ENCODE results near the gene ST6GALNAC4. TPM values are rescaled to one million over a fixed set of nuclear protein-coding genes. Genes with fewer than 3 reads are reported as not detected.

Gene ST6GALNAC4
- total RNA-seq, 2 experiments from 2014 or later = 118 to 180 TPM

DNA sequence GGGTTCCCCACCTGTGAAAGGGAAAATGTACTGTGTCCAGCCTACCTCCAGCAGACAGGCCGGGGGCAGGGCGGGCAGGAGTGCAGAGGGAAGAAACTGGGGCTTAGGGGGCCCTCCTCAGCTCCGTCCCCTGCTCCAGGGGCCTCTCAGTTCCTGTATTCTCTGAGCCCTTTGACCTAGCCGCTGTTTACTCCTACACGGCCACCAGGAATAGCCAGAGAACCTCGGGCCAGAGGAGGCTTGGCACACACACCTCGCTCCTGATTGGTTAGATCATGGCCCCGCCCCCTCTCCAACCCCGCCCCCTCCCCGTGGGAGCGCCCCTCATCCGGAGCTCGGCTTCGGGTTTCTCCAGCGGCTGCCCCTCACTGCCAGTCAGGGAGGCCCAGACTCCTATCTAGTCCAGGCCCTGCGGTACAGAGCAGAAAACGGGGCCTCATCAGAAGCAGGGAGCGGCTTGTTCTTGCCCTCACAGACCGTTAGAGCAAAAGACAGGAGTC, 19.6 kb downstream of the ST6GALNAC4 start:
- intact Hi-C loops (cut with micrococcal nuclease; ENCODE audit: unreplicated experiment) = no loop called here
- TF ChIP-seq EZH2phosphoT487 (IDR thresholded peaks at IDR 0.05; ENCODE audit: borderline replicate concordance, low read depth, low read length) = no peak
- TF ChIP-seq, protein P1, sequence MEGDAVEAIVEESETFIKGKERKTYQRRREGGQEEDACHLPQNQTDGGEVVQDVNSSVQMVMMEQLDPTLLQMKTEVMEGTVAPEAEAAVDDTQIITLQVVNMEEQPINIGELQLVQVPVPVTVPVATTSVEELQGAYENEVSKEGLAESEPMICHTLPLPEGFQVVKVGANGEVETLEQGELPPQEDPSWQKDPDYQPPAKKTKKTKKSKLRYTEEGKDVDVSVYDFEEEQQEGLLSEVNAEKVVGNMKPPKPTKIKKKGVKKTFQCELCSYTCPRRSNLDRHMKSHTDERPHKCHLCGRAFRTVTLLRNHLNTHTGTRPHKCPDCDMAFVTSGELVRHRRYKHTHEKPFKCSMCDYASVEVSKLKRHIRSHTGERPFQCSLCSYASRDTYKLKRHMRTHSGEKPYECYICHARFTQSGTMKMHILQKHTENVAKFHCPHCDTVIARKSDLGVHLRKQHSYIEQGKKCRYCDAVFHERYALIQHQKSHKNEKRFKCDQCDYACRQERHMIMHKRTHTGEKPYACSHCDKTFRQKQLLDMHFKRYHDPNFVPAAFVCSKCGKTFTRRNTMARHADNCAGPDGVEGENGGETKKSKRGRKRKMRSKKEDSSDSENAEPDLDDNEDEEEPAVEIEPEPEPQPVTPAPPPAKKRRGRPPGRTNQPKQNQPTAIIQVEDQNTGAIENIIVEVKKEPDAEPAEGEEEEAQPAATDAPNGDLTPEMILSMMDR (conservative IDR thresholded peaks at IDR 0.05; ENCODE audit: low read length) = no peak
- Histone ChIP-seq H3K36me3 (ENCODE audit: insufficient read depth, low read length) (peaks cover 49% of the 10 kb centered on the region), H3K27ac (ENCODE audit: low read depth, low read length, poor library complexity, severe bottlenecking) (no peak overlapping the region), H3K4me1 (ENCODE audit: insufficient read depth, low read length, poor library complexity, severe bottlenecking) (peaks cover 46% of the 10 kb centered on the region), H3K9me3 (ENCODE audit: low read length) (0 out of 2 replicates have a peak, but pooled peaks cover 19% of the 10 kb centered on the region), H2AFZ (ENCODE audit: low read length) (no peak overlapping the region), H3K4me3 (ENCODE audit: low read depth, low read length, poor library complexity, severe bottlenecking) (peak overlapping the region; percentile 26), H3K79me2 (ENCODE audit: insufficient read depth, low read depth, low read length) (no peaks in the 10 kb centered on the region), H3K4me2 (ENCODE audit: low read length) (peak overlapping the region; percentile 59), H3K9me2 (ENCODE audit: insufficient read depth, low read length) (no peaks in the 10 kb centered on the region), H4K20me1 (ENCODE audit: insufficient read depth, low read length) (0 out of 2 replicates have a peak, but pooled peaks cover 3% of the 10 kb centered on the region)
- BruUV-seq (replicated peaks) = no TSS peak
- CTCF ChIA-PET (ENCODE audit: unreplicated experiment) = interaction anchor here (0.5 to 0.6 kb wide), 4 partner anchors 13 to 20 kb away, joined by 3 to 9 read pairs (median 4); no protein-coding TSS in a partner anchor
- DNase-seq (ENCODE audit: low spot score) = peak; percentile 72
- POLR2A ChIA-PET = interaction anchor here (0.6 kb wide), 1 partner anchor 15 kb away, joined by 3 read pairs; no protein-coding TSS in a partner anchor

DNA sequence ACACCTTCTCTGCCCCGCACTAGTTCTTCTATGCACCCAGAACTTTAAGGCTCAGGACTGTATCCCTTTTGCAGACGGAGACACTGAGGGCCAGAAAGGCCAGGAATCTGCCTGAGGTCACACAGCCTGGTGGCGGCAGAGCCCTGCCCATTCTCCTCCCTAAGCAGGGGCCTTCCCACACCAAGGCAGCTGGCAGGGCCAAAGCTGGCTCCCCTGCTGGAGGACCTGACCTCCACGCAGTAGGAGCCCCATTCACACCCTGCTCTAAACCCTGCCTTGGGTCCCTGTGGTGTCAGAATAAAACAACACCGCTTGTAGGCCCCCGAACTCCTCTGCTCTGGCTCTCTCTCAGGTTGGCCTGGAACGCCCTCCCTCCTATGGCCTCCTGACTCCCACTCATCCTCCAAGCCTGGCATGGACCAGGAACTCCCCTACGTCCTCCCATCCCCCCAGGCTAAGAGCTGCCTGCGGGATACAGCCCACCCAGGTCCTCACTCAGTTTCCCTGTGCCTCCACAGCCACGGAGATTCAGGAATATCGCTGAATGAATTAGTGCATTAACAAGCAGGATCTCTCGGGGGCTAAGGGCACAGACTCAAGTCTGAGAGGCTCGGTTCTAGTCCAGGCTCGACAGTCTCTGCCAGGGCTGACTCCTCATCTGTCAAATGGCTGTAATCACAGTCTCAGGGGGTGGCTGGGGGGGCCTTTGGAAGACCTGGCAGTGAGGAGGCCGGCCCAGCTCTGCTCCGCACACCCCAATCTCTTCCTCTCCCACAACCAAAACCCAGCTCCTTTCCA, 20.2 kb downstream of the ST6GALNAC4 start:
- Histone ChIP-seq H3K4me1 (ENCODE audit: insufficient read depth, low read length, poor library complexity, severe bottlenecking) (peaks cover 40% of the 10 kb centered on the region), H4K20me1 (ENCODE audit: insufficient read depth, low read length) (0 out of 2 replicates have a peak, but pooled peaks cover 3% of the 10 kb centered on the region), H3K9me3 (ENCODE audit: low read length) (0 out of 2 replicates have a peak, but pooled peaks cover 20% of the 10 kb centered on the region), H3K36me3 (ENCODE audit: insufficient read depth, low read length) (peaks cover 53% of the 10 kb centered on the region), H2AFZ (ENCODE audit: low read length) (no peak overlapping the region), H3K4me2 (ENCODE audit: low read length) (peak overlapping the region; percentile 59; the same call in 1 of the 2 replicates), H3K79me2 (ENCODE audit: insufficient read depth, low read depth, low read length) (no peaks in the 10 kb centered on the region), H3K9me2 (ENCODE audit: insufficient read depth, low read length) (no peaks in the 10 kb centered on the region), H3K27ac (ENCODE audit: low read depth, low read length, poor library complexity, severe bottlenecking) (no peak overlapping the region), H3K4me3 (ENCODE audit: low read depth, low read length, poor library complexity, severe bottlenecking) (no peak overlapping the region)
- ChIA-PET CTCF (ENCODE audit: unreplicated experiment) (interaction anchor here (0.5 kb wide), 1 partner anchor 21 kb away, joined by 3 read pairs; no protein-coding TSS in a partner anchor), POLR2A (no interaction called here)
- BruUV-seq (replicated peaks) = no TSS peak
- TF ChIP-seq, protein P1 (conservative IDR thresholded peaks at IDR 0.05; ENCODE audit: low read length) = no peak
- no peak for TF ChIP-seq EZH2phosphoT487 (IDR thresholded peaks at IDR 0.05; ENCODE audit: borderline replicate concordance, low read depth, low read length)
- intact Hi-C loops (cut with micrococcal nuclease; ENCODE audit: unreplicated experiment) = no loop called here
- no peak for DNase-seq (ENCODE audit: low spot score)

Measured in OCI-LY7 (cell line).